GM19025 (cell line): ENCODE data around the gene OR11H7.
"Not testable (repeated sequence)": the region's sequence is repeated elsewhere in the genome, so short reads cannot be mapped to it uniquely, and the experiment has no call there.

Experiments used
- ATAC-seq: cut with Tn5 transposase; IDR thresholded peaks from one replicate; pipeline ENCODE4 v1.9.1; 2021; ENCODE audit warnings: mild to moderate bottlenecking, low read depth, moderate library complexity; ENCODE audit not compliant: unreplicated experiment

OR11H7 gene

GRCh38 chr14:20228681-20229080 lies at the start of gene OR11H7:
OR11H7 (plus strand) TSS chr14:20228981.
- ATAC-seq, result no peak

DNA sequence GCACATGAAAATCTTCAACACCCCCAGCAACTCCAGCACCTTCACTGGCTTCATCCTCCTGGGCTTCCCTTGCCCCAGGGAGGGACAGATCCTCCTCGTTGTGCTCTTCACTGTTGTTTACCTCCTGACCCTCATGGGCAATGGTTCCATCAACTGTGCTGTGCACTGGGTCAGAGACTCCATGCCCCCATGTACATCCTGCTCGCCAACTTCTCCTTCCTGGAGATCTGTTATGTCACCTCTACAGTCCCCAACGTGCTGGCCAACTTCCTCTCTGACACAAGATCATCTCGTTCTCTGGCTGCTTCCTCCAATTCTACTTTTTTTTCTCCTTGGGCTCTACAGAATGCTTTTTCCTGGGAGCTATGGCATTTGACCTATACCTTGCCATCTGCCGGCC lies 49.6 kb upstream of the OR11H7 start:
- ATAC-seq, result no peak

DNA sequence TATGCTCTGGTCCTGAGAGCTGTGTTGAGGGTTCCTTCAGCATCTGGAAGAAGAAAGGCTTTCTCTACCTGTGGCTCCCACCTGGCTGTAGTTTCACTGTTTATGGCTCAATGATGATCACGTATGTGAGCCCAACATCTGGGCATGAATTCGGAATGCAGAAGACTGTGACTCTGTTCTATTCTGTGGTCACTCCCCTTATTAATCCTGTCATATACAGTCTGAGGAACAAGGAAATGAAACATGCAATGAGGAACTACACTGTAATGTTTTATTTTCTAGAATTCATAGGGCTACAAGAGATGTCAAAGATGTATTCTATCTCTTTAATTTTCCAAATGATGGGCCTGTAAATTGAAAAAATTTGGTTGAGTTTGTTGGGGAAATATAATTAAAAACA lies 48.9 kb upstream of the OR11H7 start:
- ATAC-seq, result no peak

DNA sequence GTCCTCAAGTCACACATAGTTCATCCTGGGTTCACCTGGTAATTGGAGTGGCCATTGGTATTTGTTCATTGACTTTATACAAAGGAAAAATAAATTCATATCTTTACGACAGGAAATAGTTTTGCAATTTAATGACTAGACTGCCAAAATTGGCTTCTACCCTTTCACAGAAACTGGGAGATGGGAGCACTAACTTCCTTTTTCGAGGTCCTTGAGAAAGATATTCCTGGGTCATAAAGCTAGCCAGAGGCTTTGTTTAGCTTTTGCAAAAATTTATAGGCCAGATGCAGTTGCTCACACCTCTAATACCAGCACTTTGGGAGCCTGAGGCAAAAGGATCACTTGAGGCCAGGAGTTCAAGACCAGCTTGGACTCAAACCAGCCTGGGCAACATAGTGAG lies 48.3 kb upstream of the OR11H7 start:
- no peak for ATAC-seq

GRCh38 chr14:20184181-20184580 lies 44.6 kb upstream of the OR11H7 start:
- no peak for ATAC-seq

DNA sequence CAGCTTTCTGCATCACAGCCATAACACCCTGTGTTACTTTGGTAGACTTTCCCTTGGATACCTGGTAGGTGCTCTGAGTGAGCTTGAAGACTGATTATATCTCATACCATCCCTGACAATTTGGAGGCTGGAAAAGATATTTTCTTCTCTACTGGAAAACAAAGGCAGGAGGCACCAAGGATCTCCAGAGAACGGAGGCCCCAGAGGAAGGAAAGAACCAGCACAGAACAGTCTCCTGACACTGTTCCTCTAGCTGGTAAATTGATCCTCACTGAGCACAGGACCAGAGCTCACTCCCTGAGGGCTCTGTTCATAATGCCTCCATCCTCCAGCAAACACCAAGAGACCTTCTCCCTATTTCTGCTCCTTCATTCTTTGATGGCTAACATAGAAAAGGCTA lies 38.2 kb upstream of the OR11H7 start, which contains the start of gene OR11G2:
TSS of gene OR11G2 (plus strand) at position 301 of the 400 bp plus-strand sequence. CDS start 6,542 bp downstream, outside the sequence.
- ATAC-seq, result no peak

DNA sequence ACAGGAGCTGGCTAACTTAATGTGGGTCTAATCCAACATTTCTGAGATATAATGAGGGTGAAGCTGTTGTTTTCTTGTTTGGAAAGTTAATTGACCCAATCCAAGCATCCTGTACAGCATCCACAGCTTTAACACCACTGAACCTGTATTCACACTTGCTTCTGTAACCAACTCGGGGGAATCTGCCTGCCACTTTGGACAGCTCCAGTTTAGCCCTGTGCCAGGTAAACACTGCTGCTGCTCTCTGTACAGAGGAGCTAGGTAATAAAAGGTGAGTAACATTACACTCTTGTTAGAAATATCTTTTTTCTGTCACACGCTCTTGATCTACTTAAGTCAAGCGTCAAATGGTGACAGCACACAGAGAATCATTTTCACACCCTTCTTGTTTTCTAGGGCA lies 37.4 kb upstream of the OR11H7 start:
- ATAC-seq, result no peak

- no peak for ATAC-seq
Observed at GRCh38 chr14:20194101-20194500, 34.7 kb upstream of the OR11H7 start.

DNA sequence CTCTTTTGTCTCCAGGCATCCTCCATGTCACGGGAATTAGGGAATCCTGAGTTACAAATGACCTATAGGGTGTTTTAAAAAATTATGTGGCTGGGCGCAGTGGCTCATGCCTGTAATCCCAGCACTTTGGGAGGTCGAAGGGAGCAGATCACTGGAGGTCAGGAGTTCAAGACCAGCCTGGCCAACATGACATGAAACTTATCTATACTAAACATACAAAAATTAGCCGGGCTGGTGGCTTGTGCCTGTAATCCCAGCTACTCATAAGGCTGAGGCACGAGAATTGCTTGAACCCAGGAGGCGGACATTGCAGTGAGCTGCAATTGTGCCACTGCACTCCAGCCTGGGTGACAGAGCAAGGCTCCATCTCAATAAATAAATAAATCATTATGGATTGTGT lies 33.6 kb upstream of the OR11H7 start:
- ATAC-seq, result not testable (repeated sequence)

GRCh38 chr14:20195911-20196310 lies 32.9 kb upstream of the OR11H7 start:
- no peak for ATAC-seq

DNA sequence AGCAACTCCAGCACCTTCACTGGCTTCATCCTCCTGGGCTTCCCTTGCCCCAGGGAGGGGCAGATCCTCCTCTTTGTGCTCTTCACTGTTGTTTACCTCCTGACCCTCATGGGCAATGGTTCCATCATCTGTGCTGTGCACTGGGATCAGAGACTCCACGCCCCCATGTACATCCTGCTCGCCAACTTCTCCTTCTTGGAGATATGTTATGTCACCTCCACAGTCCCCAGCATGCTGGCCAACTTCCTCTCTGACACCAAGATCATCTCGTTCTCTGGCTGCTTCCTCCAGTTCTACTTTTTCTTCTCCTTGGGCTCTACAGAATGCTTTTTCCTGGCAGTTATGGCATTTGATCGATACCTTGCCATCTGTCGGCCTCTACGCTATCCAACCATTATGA lies 31.3 kb upstream of the OR11H7 start:
- ATAC-seq, result no peak

DNA sequence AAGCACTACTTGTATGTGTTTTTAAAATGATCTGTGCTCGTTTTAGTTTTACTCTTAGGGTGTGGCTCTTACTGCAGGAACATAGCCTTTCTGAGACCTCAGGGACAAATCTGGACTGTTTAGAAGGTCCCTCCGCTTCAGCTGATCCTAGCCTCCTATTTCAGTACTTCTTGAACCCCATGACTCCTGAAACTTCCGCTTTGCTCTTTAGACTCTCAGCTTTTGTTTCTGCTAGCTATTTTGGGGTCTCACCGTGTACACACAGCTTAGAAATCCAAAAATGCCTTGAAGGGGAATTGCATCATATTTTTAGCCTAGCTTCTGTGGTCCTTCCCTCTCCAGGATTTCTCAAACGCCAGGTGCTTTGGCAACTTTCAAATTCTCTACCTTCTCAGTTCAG lies 29.8 kb upstream of the OR11H7 start:
- no peak for ATAC-seq

GRCh38 chr14:20204721-20205120 lies 24.1 kb upstream of the OR11H7 start:
- ATAC-seq, result no peak

DNA sequence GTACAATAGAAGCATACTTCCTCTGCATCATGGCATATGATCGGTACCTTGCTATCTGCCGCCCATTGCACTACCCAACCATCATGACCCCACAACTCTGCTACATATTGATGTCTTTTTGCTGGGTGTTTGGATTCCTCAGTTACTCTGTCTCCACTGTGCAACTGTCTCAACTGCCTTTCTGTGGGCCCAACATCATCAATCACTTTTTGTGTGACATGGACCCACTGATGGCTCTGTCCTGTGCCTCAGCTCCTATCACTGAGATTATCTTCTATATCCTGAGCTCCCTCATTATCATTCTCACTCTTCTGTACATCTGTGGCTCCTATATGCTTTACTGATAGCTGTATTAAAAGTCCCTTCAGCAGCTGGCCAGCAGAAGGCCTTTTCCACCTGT lies 19.2 kb upstream of the OR11H7 start:
- no peak for ATAC-seq

- ATAC-seq, result not testable (repeated sequence)
Observed at GRCh38 chr14:20212406-20212805, 16.4 kb upstream of the OR11H7 start.

GRCh38 chr14:20215196-20215595 lies 13.6 kb upstream of the OR11H7 start:
- ATAC-seq, result no peak

GRCh38 chr14:20219033-20219432 lies 9.7 kb upstream of the OR11H7 start:
- ATAC-seq, result no peak

GRCh38 chr14:20223410-20223809 lies 5.4 kb upstream of the OR11H7 start, which contains the start of gene OR11H6:
OR11H6 (plus strand) TSS chr14:20223710; CDS start chr14:20223710, 0 bp downstream.
- ATAC-seq, result no peak

- not testable (repeated sequence) for ATAC-seq
Observed at GRCh38 chr14:20235415-20235814, 6.6 kb downstream of the OR11H7 start.

GRCh38 chr14:20247646-20248246 lies 19.0 kb downstream of the OR11H7 start:
- no peak for ATAC-seq

DNA sequence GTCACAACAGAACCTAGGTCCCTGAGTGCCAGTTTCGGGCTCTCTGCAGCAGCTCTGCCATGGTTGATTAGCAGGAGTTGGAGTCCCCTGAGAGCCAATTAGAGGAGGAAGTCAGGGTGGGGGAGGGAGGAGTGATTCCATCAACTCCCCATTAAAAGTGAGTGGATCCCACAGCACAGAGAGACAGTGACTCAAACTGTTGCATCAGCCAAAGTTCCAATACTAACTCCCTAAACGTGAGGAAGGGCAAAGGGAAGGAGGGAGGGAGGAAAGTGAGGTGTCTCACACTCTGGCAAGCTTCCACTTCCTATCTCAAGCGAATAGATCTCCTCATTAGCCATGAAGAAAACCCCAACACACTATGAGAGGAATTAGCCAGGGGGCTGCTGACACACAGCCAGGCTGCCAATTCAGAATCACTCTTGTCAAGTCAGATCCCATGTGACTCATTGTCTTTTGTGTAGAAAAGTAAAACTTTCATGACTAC lies 33.9 kb downstream of the OR11H7 start:
- ATAC-seq, result no peak

DNA sequence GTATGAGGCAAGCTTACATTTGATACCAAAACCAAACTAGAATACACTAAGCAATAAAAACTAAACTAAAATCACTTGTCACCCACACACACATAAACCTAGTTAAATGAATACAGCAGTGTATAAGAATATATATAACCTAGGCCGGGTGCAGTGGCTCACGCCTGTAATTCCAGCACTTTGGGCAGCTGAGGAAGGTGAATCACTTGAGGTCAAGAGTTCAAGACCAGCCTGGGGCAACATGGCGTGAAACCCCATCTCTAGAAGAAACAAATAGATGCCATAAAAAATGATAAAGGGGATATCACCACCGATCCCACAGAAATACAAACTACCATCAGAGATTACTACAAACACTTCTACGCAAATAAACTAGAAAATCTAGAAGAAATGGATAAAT lies 35.6 kb downstream of the OR11H7 start:
- not testable (repeated sequence) for ATAC-seq

GRCh38 chr14:20274062-20274461 lies 45.3 kb downstream of the OR11H7 start:
- no peak for ATAC-seq
